Stimulated activated CD8-positive, alpha-beta memory T cell treated with anti-CD3 and anti-CD28 coated beads, Interleukin-15, amount 100 ng/mL, for 24 hours (primary cell): ENCODE data around the gene EDAR.

Experiments used
- DNase-seq: peaks from one replicate; pipeline ENCODE4 v3.0.0-alpha.2; 2020; ENCODE audit warnings: low read depth

EDAR gene

GRCh38 chr2:108967757-108968156, 21.3 kb downstream of the EDAR start:
- no peak for DNase-seq

- no peak for DNase-seq
These were observed 23.3 kb downstream of the EDAR start for GRCh38 chr2:108965540-108966289.

- DNase-seq = no peak
These were observed 26.0 kb downstream of the EDAR start for GRCh38 chr2:108963057-108963456.

GRCh38 chr2:108961796-108962195, 27.2 kb downstream of the EDAR start:
- no peak for DNase-seq

- no peak for DNase-seq
These were observed 29.0 kb downstream of the EDAR start for GRCh38 chr2:108960006-108960405.

- DNase-seq = no peak
These were observed 29.6 kb downstream of the EDAR start for GRCh38 chr2:108959401-108959800.

- no peak for DNase-seq
These were observed 30.2 kb downstream of the EDAR start for GRCh38 chr2:108958632-108959341.

GRCh38 chr2:108958002-108958401, 31.0 kb downstream of the EDAR start:
- DNase-seq = no peak

GRCh38 chr2:108956375-108956774, 32.6 kb downstream of the EDAR start:
- DNase-seq = no peak

- DNase-seq = no peak
These were observed 38.5 kb downstream of the EDAR start for GRCh38 chr2:108950369-108951135.

- DNase-seq = no peak
These were observed 39.4 kb downstream of the EDAR start for GRCh38 chr2:108949316-108950239.

GRCh38 chr2:108947271-108947907, 41.6 kb downstream of the EDAR start:
- DNase-seq = no peak

- DNase-seq = no peak
These were observed 42.6 kb downstream of the EDAR start for GRCh38 chr2:108946442-108946841.

GRCh38 chr2:108945969-108946368, 43.1 kb downstream of the EDAR start:
- DNase-seq = no peak

- no peak for DNase-seq
These were observed 44.3 kb downstream of the EDAR start for GRCh38 chr2:108944601-108945331.

- DNase-seq = no peak
These were observed 45.3 kb downstream of the EDAR start for GRCh38 chr2:108943751-108944150.

GRCh38 chr2:108942888-108943287, 46.1 kb downstream of the EDAR start:
- DNase-seq = no peak

- DNase-seq = no peak
These were observed 46.7 kb downstream of the EDAR start for GRCh38 chr2:108942231-108942825.

GRCh38 chr2:108941767-108942166, 47.3 kb downstream of the EDAR start:
- no peak for DNase-seq

- no peak for DNase-seq
These were observed 47.8 kb downstream of the EDAR start for GRCh38 chr2:108941161-108941665.
